HG03060 (cell line): ENCODE measurements around the gene HBG1.
"Not testable (repeated sequence)": the region's sequence is repeated elsewhere in the genome, so short reads cannot be mapped to it uniquely, and the experiment has no call there.

Experiments
- ATAC-seq: cut with Tn5 transposase; IDR thresholded peaks from one replicate; pipeline ENCODE4 v1.9.1; 2021; ENCODE audit warnings: low read depth, moderate number of reproducible peaks; ENCODE audit not compliant: unreplicated experiment

The HBG1 gene

GRCh38 chr11:5279471-5280090 lies 29.9 kb upstream of the HBG1 start:
- ATAC-seq, result no peak

GRCh38 chr11:5277807-5278382 lies 28.2 kb upstream of the HBG1 start:
- peak; percentile 42 for ATAC-seq

GRCh38 chr11:5276697-5277096 lies 27.0 kb upstream of the HBG1 start:
- no peak for ATAC-seq

- no peak for ATAC-seq
These were observed 25.9 kb upstream of the HBG1 start for GRCh38 chr11:5275369-5276110.

GRCh38 chr11:5274395-5274794 lies 24.7 kb upstream of the HBG1 start:
- ATAC-seq, result no peak

GRCh38 chr11:5272395-5273017 lies 22.8 kb upstream of the HBG1 start:
- ATAC-seq, result no peak

GRCh38 chr11:5269715-5270147 lies 20.1 kb upstream of the HBG1 start, which contains the start of gene HBE1:
Gene HBE1, minus strand, starts transcription at chr11:5269945. Its CDS starts 55 bp downstream, at chr11:5269890.
- no peak for ATAC-seq

- ATAC-seq, result no peak
These were observed 17.4 kb upstream of the HBG1 start for GRCh38 chr11:5267033-5267563.

- ATAC-seq, result no peak
These were observed 17.0 kb upstream of the HBG1 start for GRCh38 chr11:5266609-5267008.

- no peak for ATAC-seq
These were observed 16.2 kb upstream of the HBG1 start for GRCh38 chr11:5265832-5266231.

GRCh38 chr11:5258543-5259262 lies 9.0 kb upstream of the HBG1 start:
- ATAC-seq, result no peak

GRCh38 chr11:5257296-5257695 lies 7.6 kb upstream of the HBG1 start:
- ATAC-seq, result no peak

- not testable (repeated sequence) for ATAC-seq
These were observed 5.2 kb upstream of the HBG1 start, which contains the start of gene HBG2 for GRCh38 chr11:5254646-5255413. Gene HBG2, minus strand, starts transcription at chr11:5254781. Its CDS starts 53 bp downstream, at chr11:5254728.

- not testable (repeated sequence) for ATAC-seq
These were observed 4.4 kb upstream of the HBG1 start for GRCh38 chr11:5254023-5254422.

GRCh38 chr11:5253440-5253839 lies 3.8 kb upstream of the HBG1 start:
- not testable (repeated sequence) for ATAC-seq

GRCh38 chr11:5252919-5253265 lies 3.2 kb upstream of the HBG1 start:
- no peak for ATAC-seq

GRCh38 chr11:5252192-5252918 lies 2.7 kb upstream of the HBG1 start:
- ATAC-seq, result no peak

- ATAC-seq, result no peak
These were observed 2.1 kb upstream of the HBG1 start for GRCh38 chr11:5251746-5252145.
